SK-N-SH treated with all-trans-retinoic acid at 6 μM for 48 hours (cell line): ENCODE results near the gene GRAP2.

Source experiments
- ATAC-seq: fragments of 200-7000 bp; cut with Tn5 transposase; 3 replicates; pipeline ENCODE4 v1.9.1; 2020; ENCODE audit warnings: mild to moderate bottlenecking, moderate library complexity
- ARNTL ChIP-seq: fragments of 450-650 bp; formaldehyde crosslinking; IDR thresholded peaks from 2 replicates; pipeline ENCODE4 v1.5.0; 2020; ENCODE audit warnings: low read depth, mild to moderate bottlenecking, moderate library complexity, borderline replicate concordance
- BACH2 ChIP-seq: fragments of 250-450 bp; sonication (Bioruptor Pico); IDR thresholded peaks from 2 replicates; pipeline ENCODE4 v1.9.0; 2021; ENCODE audit warnings: mild to moderate bottlenecking, borderline replicate concordance
- CSDC2 ChIP-seq: fragments of 250-450 bp; sonication (Bioruptor Pico); IDR thresholded peaks from 2 replicates; pipeline ENCODE4 v1.5.0; 2020; ENCODE audit warnings: mild to moderate bottlenecking, moderate library complexity
- ESRRG ChIP-seq: fragments of 250-450 bp; sonication (Bioruptor Pico); IDR thresholded peaks from 2 replicates; pipeline ENCODE4 v1.6.1; 2021; ENCODE audit warnings: mild to moderate bottlenecking
- GLIS3 ChIP-seq: fragments of 250-450 bp; sonication (Bioruptor Pico); IDR thresholded peaks from 2 replicates; pipeline ENCODE4 v1.5.0; 2020; ENCODE audit warnings: mild to moderate bottlenecking, moderate library complexity
- ISL1 ChIP-seq: fragments of 250-450 bp; sonication (Bioruptor Pico); IDR thresholded peaks from 2 replicates; pipeline ENCODE4 v2.1.2; 2022; ENCODE audit warnings: mild to moderate bottlenecking, moderate library complexity
- OSR1 ChIP-seq: fragments of 250-450 bp; sonication (Bioruptor Pico); IDR thresholded peaks from 2 replicates; pipeline ENCODE4 v1.8.0; 2022; ENCODE audit warnings: moderate library complexity, mild to moderate bottlenecking, inconsistent platforms
- PPARA ChIP-seq: fragments of 250-450 bp; sonication (Bioruptor Pico); IDR thresholded peaks from 2 replicates; pipeline ENCODE4 v1.5.0; 2020; ENCODE audit warnings: mild to moderate bottlenecking, borderline replicate concordance
- RARB ChIP-seq: fragments of 250-450 bp; sonication (Bioruptor Pico); IDR thresholded peaks from 2 replicates; pipeline ENCODE4 v1.8.0; 2021; ENCODE audit warnings: mild to moderate bottlenecking, moderate library complexity
- SNAI2 ChIP-seq: fragments of 250-450 bp; sonication (Bioruptor Pico); IDR thresholded peaks from 2 replicates; pipeline ENCODE4 v1.5.0; 2020; ENCODE audit warnings: mild to moderate bottlenecking, moderate library complexity
- TCF4 ChIP-seq: fragments of 250-450 bp; sonication (Bioruptor Pico); IDR thresholded peaks from 2 replicates; pipeline ENCODE4 v1.8.0; 2021; ENCODE audit warnings: mild to moderate bottlenecking, moderate library complexity, borderline replicate concordance
- TOX ChIP-seq: fragments of 250-450 bp; sonication (Bioruptor Pico); IDR thresholded peaks from 2 replicates; pipeline ENCODE4 v1.8.0; 2021; ENCODE audit warnings: mild to moderate bottlenecking, moderate library complexity, borderline replicate concordance
- TSHZ2 ChIP-seq: fragments of 250-450 bp; sonication (Bioruptor Pico); IDR thresholded peaks from 2 replicates; pipeline ENCODE4 v1.5.0; 2020; ENCODE audit warnings: mild to moderate bottlenecking, moderate library complexity
- ZC3H10 ChIP-seq: fragments of 250-450 bp; sonication (Bioruptor Pico); IDR thresholded peaks from 2 replicates; pipeline ENCODE4 v1.5.1; 2021; ENCODE audit warnings: mild to moderate bottlenecking, moderate library complexity
- ZFP30 ChIP-seq: fragments of 450-650 bp; formaldehyde crosslinking; IDR thresholded peaks from 2 replicates; pipeline ENCODE4 v1.5.0; 2022; ENCODE audit warnings: mild to moderate bottlenecking, moderate library complexity
- ZNF565 ChIP-seq: fragments of 450-650 bp; formaldehyde crosslinking; conservative IDR thresholded peaks from 2 replicates; pipeline ENCODE4 v1.5.0; 2020; ENCODE audit warnings: low read depth, mild to moderate bottlenecking, moderate library complexity
- ZNF70 ChIP-seq: fragments of 450-650 bp; formaldehyde crosslinking; IDR thresholded peaks from 2 replicates; pipeline ENCODE4 v1.5.0; 2020; ENCODE audit warnings: mild to moderate bottlenecking, moderate library complexity
- ZNF8 ChIP-seq: fragments of 450-650 bp; formaldehyde crosslinking; IDR thresholded peaks from 2 replicates; pipeline ENCODE4 v1.5.0; 2020; ENCODE audit warnings: mild to moderate bottlenecking, moderate library complexity
- TF ChIP-seq, protein P1 (sequence below): fragments of 250-450 bp; sonication (Bioruptor Pico); IDR thresholded peaks from 2 replicates; pipeline ENCODE4 v1.8.0; 2020; ENCODE audit warnings: mild to moderate bottlenecking, moderate library complexity, borderline replicate concordance
- TF ChIP-seq, protein P2 (sequence below): fragments of 250-450 bp; sonication (Bioruptor Pico); IDR thresholded peaks from 2 replicates; pipeline ENCODE4 v1.5.1; 2020; ENCODE audit warnings: low read depth, mild to moderate bottlenecking, moderate library complexity
- TF ChIP-seq, protein P3 (sequence below): fragments of 250-450 bp; sonication (Bioruptor Pico); IDR thresholded peaks from 2 replicates; pipeline ENCODE4 v1.5.1; 2021; ENCODE audit warnings: mild to moderate bottlenecking, moderate library complexity
- TF ChIP-seq, protein P4 (sequence below): fragments of 250-450 bp; sonication (Bioruptor Pico); IDR thresholded peaks from 2 replicates; pipeline ENCODE4 v1.8.0; 2021; ENCODE audit warnings: low read depth, mild to moderate bottlenecking, moderate library complexity, borderline replicate concordance

Gene GRAP2

GRCh38 chr22:40009292-40009774 is 108.4 kb downstream of the GRAP2 start:
- ATAC-seq, result no peak
- TF ChIP-seq BACH2 (CRISPR knock-in tag) (no peak), TCF4 (CRISPR knock-in tag) (no peak), CSDC2 (CRISPR knock-in tag) (no peak)
- TF ChIP-seq, all 23 proteins: peak for 0

DNA sequence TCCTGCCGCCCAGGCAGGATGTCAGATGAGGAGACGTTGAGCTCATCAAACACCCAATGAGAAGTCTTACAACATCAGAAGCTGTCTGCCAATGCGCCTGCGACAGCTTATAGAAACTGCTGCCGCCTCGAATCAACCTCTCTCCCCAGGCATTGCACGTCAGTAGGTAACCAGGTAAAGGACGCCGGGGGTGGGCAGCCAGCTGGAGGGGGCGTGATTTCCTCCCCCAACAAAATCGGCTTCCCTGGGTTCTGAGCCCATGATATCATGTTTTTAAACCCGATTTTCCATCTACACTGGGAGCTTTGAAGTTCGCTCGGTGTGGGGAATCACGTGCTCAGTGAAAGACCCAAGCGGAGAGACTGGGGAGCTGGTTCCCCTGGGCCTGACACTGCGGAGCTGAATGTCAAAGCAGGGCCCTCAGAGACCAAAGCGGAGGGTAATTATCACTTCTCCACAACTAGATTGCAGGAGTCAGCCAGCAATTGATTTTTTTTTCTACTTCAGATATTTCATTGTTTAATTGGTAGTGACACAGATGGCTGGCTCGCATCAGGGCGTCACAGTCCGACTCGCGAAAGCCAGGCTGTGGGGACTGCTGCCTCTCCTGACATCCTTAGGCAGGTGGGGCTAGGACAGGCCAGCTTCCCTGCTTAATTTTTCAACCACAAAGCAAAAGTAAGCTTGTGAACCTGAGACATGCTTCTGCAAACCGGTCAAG is 109.2 kb downstream of the GRAP2 start:
- no peak for TF ChIP-seq ZNF8 (CRISPR knock-in tag)
- no peak for TF ChIP-seq PPARA (CRISPR knock-in tag)
- no peak for TF ChIP-seq ZNF70
- no peak for TF ChIP-seq SNAI2 (CRISPR knock-in tag)
- TF ChIP-seq, protein P1, sequence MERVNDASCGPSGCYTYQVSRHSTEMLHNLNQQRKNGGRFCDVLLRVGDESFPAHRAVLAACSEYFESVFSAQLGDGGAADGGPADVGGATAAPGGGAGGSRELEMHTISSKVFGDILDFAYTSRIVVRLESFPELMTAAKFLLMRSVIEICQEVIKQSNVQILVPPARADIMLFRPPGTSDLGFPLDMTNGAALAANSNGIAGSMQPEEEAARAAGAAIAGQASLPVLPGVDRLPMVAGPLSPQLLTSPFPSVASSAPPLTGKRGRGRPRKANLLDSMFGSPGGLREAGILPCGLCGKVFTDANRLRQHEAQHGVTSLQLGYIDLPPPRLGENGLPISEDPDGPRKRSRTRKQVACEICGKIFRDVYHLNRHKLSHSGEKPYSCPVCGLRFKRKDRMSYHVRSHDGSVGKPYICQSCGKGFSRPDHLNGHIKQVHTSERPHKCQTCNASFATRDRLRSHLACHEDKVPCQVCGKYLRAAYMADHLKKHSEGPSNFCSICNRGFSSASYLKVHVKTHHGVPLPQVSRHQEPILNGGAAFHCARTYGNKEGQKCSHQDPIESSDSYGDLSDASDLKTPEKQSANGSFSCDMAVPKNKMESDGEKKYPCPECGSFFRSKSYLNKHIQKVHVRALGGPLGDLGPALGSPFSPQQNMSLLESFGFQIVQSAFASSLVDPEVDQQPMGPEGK, result no peak
- no peak for TF ChIP-seq ARNTL (CRISPR knock-in tag)
- TF ChIP-seq TOX (CRISPR knock-in tag), result no peak
- no peak for TF ChIP-seq ZNF565 (CRISPR knock-in tag)
- no peak for TF ChIP-seq RARB
- no peak for TF ChIP-seq TSHZ2 (CRISPR knock-in tag)
- TF ChIP-seq OSR1 (CRISPR knock-in tag), result no peak
- TF ChIP-seq BACH2 (CRISPR knock-in tag), result no peak
- TF ChIP-seq ISL1 (CRISPR knock-in tag), result no peak
- TF ChIP-seq ZC3H10, result no peak
- no peak for TF ChIP-seq ZFP30 (CRISPR knock-in tag)
- TF ChIP-seq, protein P2, sequence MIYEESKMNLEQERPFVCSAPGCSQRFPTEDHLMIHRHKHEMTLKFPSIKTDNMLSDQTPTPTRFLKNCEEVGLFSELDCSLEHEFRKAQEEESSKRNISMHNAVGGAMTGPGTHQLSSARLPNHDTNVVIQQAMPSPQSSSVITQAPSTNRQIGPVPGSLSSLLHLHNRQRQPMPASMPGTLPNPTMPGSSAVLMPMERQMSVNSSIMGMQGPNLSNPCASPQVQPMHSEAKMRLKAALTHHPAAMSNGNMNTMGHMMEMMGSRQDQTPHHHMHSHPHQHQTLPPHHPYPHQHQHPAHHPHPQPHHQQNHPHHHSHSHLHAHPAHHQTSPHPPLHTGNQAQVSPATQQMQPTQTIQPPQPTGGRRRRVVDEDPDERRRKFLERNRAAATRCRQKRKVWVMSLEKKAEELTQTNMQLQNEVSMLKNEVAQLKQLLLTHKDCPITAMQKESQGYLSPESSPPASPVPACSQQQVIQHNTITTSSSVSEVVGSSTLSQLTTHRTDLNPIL (CRISPR knock-in tag), result no peak
- no peak for TF ChIP-seq CSDC2 (CRISPR knock-in tag)
- TF ChIP-seq GLIS3 (CRISPR knock-in tag), result no peak
- TF ChIP-seq, protein P3, sequence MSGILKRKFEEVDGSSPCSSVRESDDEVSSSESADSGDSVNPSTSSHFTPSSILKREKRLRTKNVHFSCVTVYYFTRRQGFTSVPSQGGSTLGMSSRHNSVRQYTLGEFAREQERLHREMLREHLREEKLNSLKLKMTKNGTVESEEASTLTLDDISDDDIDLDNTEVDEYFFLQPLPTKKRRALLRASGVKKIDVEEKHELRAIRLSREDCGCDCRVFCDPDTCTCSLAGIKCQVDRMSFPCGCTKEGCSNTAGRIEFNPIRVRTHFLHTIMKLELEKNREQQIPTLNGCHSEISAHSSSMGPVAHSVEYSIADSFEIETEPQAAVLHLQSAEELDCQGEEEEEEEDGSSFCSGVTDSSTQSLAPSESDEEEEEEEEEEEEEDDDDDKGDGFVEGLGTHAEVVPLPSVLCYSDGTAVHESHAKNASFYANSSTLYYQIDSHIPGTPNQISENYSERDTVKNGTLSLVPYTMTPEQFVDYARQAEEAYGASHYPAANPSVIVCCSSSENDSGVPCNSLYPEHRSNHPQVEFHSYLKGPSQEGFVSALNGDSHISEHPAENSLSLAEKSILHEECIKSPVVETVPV (CRISPR knock-in tag), result no peak
- TF ChIP-seq TCF4 (CRISPR knock-in tag), result no peak
- no peak for ATAC-seq

- ATAC-seq, result no peak
- TF ChIP-seq ISL1 (CRISPR knock-in tag) (no peak), CSDC2 (CRISPR knock-in tag) (no peak), ZNF565 (CRISPR knock-in tag) (no peak), ZNF70 (no peak), RARB (no peak), PPARA (CRISPR knock-in tag) (no peak), ZNF8 (CRISPR knock-in tag) (no peak), ESRRG (CRISPR knock-in tag) (no peak), BACH2 (CRISPR knock-in tag) (no peak), ARNTL (CRISPR knock-in tag) (no peak)
- TF ChIP-seq, protein P4, sequence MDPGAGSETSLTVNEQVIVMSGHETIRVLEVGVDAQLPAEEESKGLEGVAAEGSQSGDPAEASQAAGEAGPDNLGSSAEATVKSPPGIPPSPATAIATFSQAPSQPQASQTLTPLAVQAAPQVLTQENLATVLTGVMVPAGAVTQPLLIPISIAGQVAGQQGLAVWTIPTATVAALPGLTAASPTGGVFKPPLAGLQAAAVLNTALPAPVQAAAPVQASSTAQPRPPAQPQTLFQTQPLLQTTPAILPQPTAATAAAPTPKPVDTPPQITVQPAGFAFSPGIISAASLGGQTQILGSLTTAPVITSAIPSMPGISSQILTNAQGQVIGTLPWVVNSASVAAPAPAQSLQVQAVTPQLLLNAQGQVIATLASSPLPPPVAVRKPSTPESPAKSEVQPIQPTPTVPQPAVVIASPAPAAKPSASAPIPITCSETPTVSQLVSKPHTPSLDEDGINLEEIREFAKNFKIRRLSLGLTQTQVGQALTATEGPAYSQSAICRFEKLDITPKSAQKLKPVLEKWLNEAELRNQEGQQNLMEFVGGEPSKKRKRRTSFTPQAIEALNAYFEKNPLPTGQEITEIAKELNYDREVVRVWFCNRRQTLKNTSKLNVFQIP, result no peak
- TF ChIP-seq, protein P3 (CRISPR knock-in tag), result no peak
- TF ChIP-seq, protein P2 (CRISPR knock-in tag), result no peak
- TF ChIP-seq, protein P1, result no peak
Measured at GRCh38 chr22:40010746-40011145, 109.9 kb downstream of the GRAP2 start.
